Pulmonary artery endothelial cell (primary cell): ENCODE results near the gene SCNN1A. TPM values are rescaled to one million over a fixed set of nuclear protein-coding genes. Genes with fewer than 3 reads are reported as not detected.

Experiments used
- total RNA-seq: library from RNA; depleted of rRNA; stranded (reverse); fragments of >200 nt; gene quantifications from 2 replicates; pipeline ENCODE4 v1.2.3, GENCODE V29; 2014

SCNN1A gene
- total RNA-seq, 1 donor from 2014 or later, result 0.13 TPM

Other genes with a start within 250 kb of the SCNN1A start
- gene CD9, start 175.2 kb downstream of the SCNN1A start, total RNA-seq, result 1,428 and 1,437 TPM in 2 replicates
- not detected in 2 replicates for gene PLEKHG6, start 64.9 kb downstream of the SCNN1A start, total RNA-seq
- gene TNFRSF1A, start 33.5 kb downstream of the SCNN1A start, total RNA-seq, result 53.3 and 72.5 TPM in 2 replicates
- gene LTBR, start 8.6 kb upstream of the SCNN1A start, total RNA-seq, result 33.6 and 53.1 TPM in 2 replicates
- not detected in 2 replicates for gene CD27, start 69.4 kb upstream of the SCNN1A start, total RNA-seq
- 5.4 and 6.5 TPM in 2 replicates for gene TAPBPL, start 76.5 kb upstream of the SCNN1A start, total RNA-seq
- gene VAMP1, start 95.1 kb upstream of the SCNN1A start, total RNA-seq, result 5.7 and 6.4 TPM in 2 replicates
- 132 and 186 TPM in 2 replicates for gene MRPL51, start 117.7 kb upstream of the SCNN1A start, total RNA-seq
- gene NCAPD2, start 118.5 kb upstream of the SCNN1A start, total RNA-seq, result 48.6 and 95.9 TPM in 2 replicates
- gene GAPDH, start 159.0 kb upstream of the SCNN1A start, total RNA-seq, result 6,666 and 8,207 TPM in 2 replicates
- 8.3 and 9.0 TPM in 2 replicates for gene IFFO1, start 180.5 kb upstream of the SCNN1A start, total RNA-seq
- 20.7 and 30.5 TPM in 2 replicates for gene NOP2, start 192.7 kb upstream of the SCNN1A start, total RNA-seq
- gene CHD4, start 231.8 kb upstream of the SCNN1A start, total RNA-seq, result 205 and 216 TPM in 2 replicates